Spleen (tissue), 11 donors: ENCODE data around the gene STXBP1. TPM values are rescaled to one million over a fixed set of nuclear protein-coding genes. Genes with fewer than 3 reads are reported as not detected.

Experiments used
- DNase-seq: peaks from one replicate; pipeline ENCODE4 v3.0.0-alpha.2; 2020
- H3K27ac ChIP-seq, 8 donors: fragments of 200-600 bp; sonication (generic) in 7 of 8; 1 replicate in 4 of 8; 2 replicates in 4 of 8; pipeline versions ENCODE4 v1.5.0 to v1.8.0; 2016 to 2021; ENCODE audit warnings: inconsistent platforms in 4 of 8, mild to moderate bottlenecking in 4 of 8, moderate library complexity in 1 of 8
- H3K27me3 ChIP-seq, 7 donors: fragments of 200-600 bp; sonication (generic) in 6 of 7; replicated peaks in 1 of 7; 1 replicate in 4 of 7; 2 replicates in 3 of 7; pipeline versions ENCODE4 v1.5.0 to v1.8.0; 2016 to 2021; ENCODE audit warnings: inconsistent platforms in 3 of 7, mild to moderate bottlenecking in 1 of 7
- H3K36me3 ChIP-seq, 6 donors: fragments of 200-600 bp; sonication (generic) in 5 of 6; 1 replicate in 4 of 6; 2 replicates in 2 of 6; pipeline versions ENCODE4 v1.5.0 to v1.8.0; 2016 to 2021; ENCODE audit warnings: inconsistent platforms in 2 of 6
- H3K4me1 ChIP-seq, 6 donors: fragments of 200-600 bp; sonication (generic) in 5 of 6; 1 replicate in 3 of 6; 2 replicates in 3 of 6; pipeline versions ENCODE4 v1.5.0 to v1.8.0; 2016 to 2021; ENCODE audit warnings: inconsistent platforms in 3 of 6
- H3K4me3 ChIP-seq, 8 donors: fragments of 200-600 bp; sonication (generic) in 7 of 8; 1 replicate in 4 of 8; 2 replicates in 4 of 8; pipeline versions ENCODE4 v1.5.0 to v1.8.0; 2016 to 2021; ENCODE audit warnings: inconsistent platforms in 4 of 8, mild to moderate bottlenecking in 4 of 8, moderate library complexity in 2 of 8
- H3K9me3 ChIP-seq, 8 donors: fragments of 200-600 bp; sonication (generic) in 7 of 8; 1 replicate in 4 of 8; 2 replicates in 4 of 8; pipeline versions ENCODE4 v1.5.0 to v1.8.0; 2016 to 2021; ENCODE audit warnings: inconsistent platforms in 4 of 8
- POLR2A ChIP-seq, 3 donors: fragments of 450-650 bp; IDR thresholded peaks; one replicate each; pipeline ENCODE4 v1.5.1; 2017; ENCODE audit warnings: antibody characterized with exemption in 3 of 3, mild to moderate bottlenecking in 1 of 3
- POLR2AphosphoS5 ChIP-seq, 3 donors: sonication (generic); formaldehyde crosslinking; IDR thresholded peaks; one replicate each; pipeline ENCODE4 v1.5.1; 2017; ENCODE audit warnings: antibody characterized with exemption in 3 of 3
- WGBS, 5 donors: extraction: QIAGEN DNeasy Blood & Tissue Kit in 3 of 5; methylation state at CpG; one replicate each; pipeline versions ENCODE4 v1.1.5 to v1.1.7; 2013 to 2018; 5-methylcytosine and 5-hydroxymethylcytosine counted together
- intact Hi-C: fragments of 100-400 bp; cut with DNase I; formaldehyde crosslinking; loops from one replicate; pipeline ENCODE4 v1.15.0; 2023; ENCODE audit warnings: low total_unique reads
- polyA plus RNA-seq, 3 donors: library from polyadenylated mRNA; stranded (reverse); fragments of 200-250 nt; gene quantifications; one replicate each; pipeline ENCODE4 v1.2.1, GENCODE V29; 2013
- total RNA-seq, 7 donors: library from RNA; depleted of rRNA in 3 of 7; stranded (reverse); fragments of >200 nt in 3 of 7; fragmentation: NEBNext Ultra II Directional in 4 of 7; extraction: Animal tissue kit (Norgen Biotek cat#: 25700) in 4 of 7; gene quantifications; one replicate each; pipeline versions ENCODE4 v1.1.0 to v1.2.1, GENCODE V29; 2016 to 2021
- TF ChIP-seq, protein P1 (sequence below), 11 experiments: fragments of 200-600 bp in 7 of 11; fragments of 450-650 bp in 4 of 11; sonication (generic) in 4 of 11; IDR thresholded peaks in 8 of 11; conservative IDR thresholded peaks in 3 of 11; 1 replicate in 7 of 11; 2 replicates in 4 of 11; pipeline versions ENCODE4 v1.4.0 to v1.8.0; 2016 to 2021; ENCODE audit warnings: antibody characterized with exemption in 11 of 11, inconsistent platforms in 4 of 11, mild to moderate bottlenecking in 1 of 11
- donor health status: healthy with polysubstance abuse.
- donor health status: DM: no; HTN: no; CAD: no; lungs with moderate emphysema.
- donor health status: DM: no; HTN: no; CAD: no.
- donor health status: Bipolar disorder and iron deficiency.
- donor health status: healthy.
- donor health status: DM: no; HTN: no; CAD: no.
- donor health status: DM: yes; HTN: yes; CAD: no.

The STXBP1 gene
- total and polyA plus RNA-seq, 10 donors, result 4.3 to 75.7 (median 31.6) TPM

- WGBS, 5 donors, result 16 to 76% (median 20%) methylated on average over 9 to 36 of the region's 36 CpGs
- H3K27ac ChIP-seq, result peak overlapping the region; percentile 38 to 92 (median 86)
- intact Hi-C loops, result no loop called here
- H3K9me3 ChIP-seq, result no peaks in the 10 kb centered on the region
- peak in 1 of 3 donors; percentile 39 for TF ChIP-seq POLR2AphosphoS5 (IDR thresholded peaks at IDR 0.05)
- no peak for TF ChIP-seq POLR2A (IDR thresholded peaks at IDR 0.05)
- peak; percentile 84 for DNase-seq
- H3K4me3 ChIP-seq, result peak overlapping the region; percentile 47 to 78 (median 70)
- H3K27me3 ChIP-seq, result peaks cover 0 to 22% (median 0%) of the 10 kb centered on the region in 7 donors
- H3K4me1 ChIP-seq, result peaks cover 12 to 73% (median 40%) of the 10 kb centered on the region in 6 donors
- H3K36me3 ChIP-seq, result no peaks in the 10 kb centered on the region
These were observed 44.1 kb upstream of the STXBP1 start for GRCh38 chr9:127567730-127568617.

DNA sequence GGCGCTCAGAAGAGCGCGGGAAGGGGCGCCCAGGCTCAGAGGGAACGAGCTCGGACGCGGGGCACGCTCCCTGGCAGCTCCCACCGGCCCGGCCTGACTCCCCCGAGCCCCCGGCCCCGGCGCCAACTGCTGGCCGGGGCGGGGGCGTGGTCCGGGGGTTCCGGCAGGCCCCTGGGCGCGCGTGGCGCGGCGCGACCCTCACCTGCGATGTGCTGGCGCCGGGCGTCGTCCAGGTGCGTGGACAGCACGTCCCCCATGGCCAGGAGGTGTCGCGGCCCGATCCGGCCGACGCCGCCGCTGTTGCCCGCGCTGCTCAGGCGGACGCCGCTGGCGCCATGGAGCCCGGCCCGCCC is 43.5 kb upstream of the STXBP1 start:
- peaks cover 12 to 73% (median 38%) of the 10 kb centered on the region in 6 donors for H3K4me1 ChIP-seq
- intact Hi-C loops, result no loop called here

DNA sequence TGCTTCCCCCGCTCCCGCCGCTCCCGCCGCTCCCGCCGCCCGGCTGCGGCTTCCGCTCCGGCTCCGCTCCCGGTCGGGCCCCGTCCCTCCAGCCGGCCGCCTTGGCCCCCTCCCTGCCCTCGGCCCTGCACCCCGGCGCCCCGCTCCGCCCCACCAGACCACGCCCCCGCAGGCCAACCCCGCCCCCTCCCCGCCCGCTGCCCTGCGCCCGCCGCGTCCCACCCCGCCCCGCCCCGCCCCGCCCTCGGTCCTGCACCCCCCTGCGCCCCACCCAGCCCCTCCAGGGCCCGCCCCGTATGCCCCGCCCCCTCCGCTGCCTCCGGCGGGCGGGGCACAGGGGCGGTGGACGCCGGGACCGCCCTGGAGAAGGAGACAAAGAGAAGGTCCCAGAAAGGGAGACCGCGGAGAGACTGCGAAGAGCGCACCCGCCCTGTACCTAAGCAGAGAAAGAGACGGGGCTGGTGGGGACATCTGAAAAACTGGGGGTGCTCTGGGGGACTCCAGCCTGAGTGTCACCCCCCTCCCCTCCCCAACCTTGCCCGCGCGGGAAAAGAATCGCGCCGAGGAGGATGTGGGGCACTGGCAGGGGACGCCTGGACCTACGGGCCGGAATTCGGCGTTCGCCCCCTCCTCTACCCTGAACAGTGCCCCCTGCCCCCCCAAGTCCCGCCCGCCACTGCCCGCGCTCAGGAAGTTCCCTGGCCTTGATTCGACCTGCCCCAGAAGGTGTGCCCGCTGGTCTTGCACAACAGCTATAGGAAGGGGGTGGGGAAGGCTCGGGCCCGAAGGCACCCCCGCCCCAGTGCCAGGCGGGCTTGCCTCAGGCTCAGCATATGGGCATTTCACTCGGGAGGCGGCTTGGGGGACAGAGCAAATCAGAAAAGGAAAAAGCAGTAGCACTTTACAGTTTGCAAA is 42.8 kb upstream of the STXBP1 start:
- Histone ChIP-seq H3K9me3 (no peaks in the 10 kb centered on the region), H3K27ac (peak overlapping the region; percentile 71 to 92 (median 89)), H3K4me3 (peak overlapping the region; percentile 47 to 78 (median 70)), H3K36me3 (no peaks in the 10 kb centered on the region), H3K27me3 (peaks cover 0 to 22% (median 0%) of the 10 kb centered on the region in 7 donors), H3K4me1 (peaks cover 12 to 76% (median 41%) of the 10 kb centered on the region in 6 donors)
- intact Hi-C loops, result no loop called here
- WGBS, 5 donors, result 0 to 2% (median 1%) methylated on average over 30 to 74 of the region's 78 CpGs
- TF ChIP-seq, protein P1, sequence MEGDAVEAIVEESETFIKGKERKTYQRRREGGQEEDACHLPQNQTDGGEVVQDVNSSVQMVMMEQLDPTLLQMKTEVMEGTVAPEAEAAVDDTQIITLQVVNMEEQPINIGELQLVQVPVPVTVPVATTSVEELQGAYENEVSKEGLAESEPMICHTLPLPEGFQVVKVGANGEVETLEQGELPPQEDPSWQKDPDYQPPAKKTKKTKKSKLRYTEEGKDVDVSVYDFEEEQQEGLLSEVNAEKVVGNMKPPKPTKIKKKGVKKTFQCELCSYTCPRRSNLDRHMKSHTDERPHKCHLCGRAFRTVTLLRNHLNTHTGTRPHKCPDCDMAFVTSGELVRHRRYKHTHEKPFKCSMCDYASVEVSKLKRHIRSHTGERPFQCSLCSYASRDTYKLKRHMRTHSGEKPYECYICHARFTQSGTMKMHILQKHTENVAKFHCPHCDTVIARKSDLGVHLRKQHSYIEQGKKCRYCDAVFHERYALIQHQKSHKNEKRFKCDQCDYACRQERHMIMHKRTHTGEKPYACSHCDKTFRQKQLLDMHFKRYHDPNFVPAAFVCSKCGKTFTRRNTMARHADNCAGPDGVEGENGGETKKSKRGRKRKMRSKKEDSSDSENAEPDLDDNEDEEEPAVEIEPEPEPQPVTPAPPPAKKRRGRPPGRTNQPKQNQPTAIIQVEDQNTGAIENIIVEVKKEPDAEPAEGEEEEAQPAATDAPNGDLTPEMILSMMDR (IDR thresholded peaks at IDR 0.05 in 8 of 11, conservative IDR thresholded peaks at IDR 0.05 in 3 of 11), result no peak
- peak; percentile 63 to 88 (median 85) for TF ChIP-seq POLR2AphosphoS5 (IDR thresholded peaks at IDR 0.05)
- peak in 1 of 3 donors; percentile 55 for TF ChIP-seq POLR2A (IDR thresholded peaks at IDR 0.05)
- peak; percentile 90 for DNase-seq

More for the DNA sequence above, 43.5 kb upstream of the STXBP1 start:
- no peak for DNase-seq
- 0 to 4% (median 2%) methylated on average over 4 to 50 of the region's 50 CpGs; no CpG with 5 or more reads in 1 of the 5 donors for WGBS, 5 donors
- Histone ChIP-seq H3K36me3 (no peaks in the 10 kb centered on the region), H3K27ac (peak overlapping the region; percentile 38 to 92 (median 86)), H3K9me3 (no peaks in the 10 kb centered on the region), H3K27me3 (peaks cover 0 to 22% (median 0%) of the 10 kb centered on the region in 7 donors), H3K4me3 (peak overlapping the region; percentile 47 to 78 (median 70))
- TF ChIP-seq POLR2AphosphoS5 (IDR thresholded peaks at IDR 0.05) (no peak), POLR2A (IDR thresholded peaks at IDR 0.05) (no peak)
- TF ChIP-seq, protein P1 (IDR thresholded peaks at IDR 0.05 in 8 of 11, conservative IDR thresholded peaks at IDR 0.05 in 3 of 11), result no peak

GRCh38 chr9:127569886-127570401 is 42.1 kb upstream of the STXBP1 start:
- H3K4me1 ChIP-seq, result peaks cover 12 to 79% (median 43%) of the 10 kb centered on the region in 6 donors

More at GRCh38 chr9:127569886-127570401, 42.1 kb upstream of the STXBP1 start:
- no peak for TF ChIP-seq POLR2AphosphoS5 (IDR thresholded peaks at IDR 0.05)
- no peak for TF ChIP-seq POLR2A (IDR thresholded peaks at IDR 0.05)
- TF ChIP-seq, protein P1 (IDR thresholded peaks at IDR 0.05 in 8 of 11, conservative IDR thresholded peaks at IDR 0.05 in 3 of 11), result no peak
- Histone ChIP-seq H3K36me3 (no peaks in the 10 kb centered on the region), H3K9me3 (no peaks in the 10 kb centered on the region), H3K4me3 (peak overlapping the region; percentile 40 to 78 (median 68)), H3K27me3 (peaks cover 0 to 22% (median 0%) of the 10 kb centered on the region in 7 donors), H3K27ac (peak overlapping the region; percentile 71 to 92 (median 89))
- WGBS, 5 donors, result 3 to 16% (median 8%) methylated on average over 4 of the region's 4 CpGs
- intact Hi-C loops, result no loop called here
- DNase-seq, result no peak
